NCI-H82 treated with DMSO at 0.1 percent for 48 hours (cell line): Measurements from ENCODE around the gene NEIL1.

Experiments
- DNase-seq: peaks from one replicate; lab custom pipeline; 2025; ENCODE audit not compliant: unreplicated experiment; lab: John Stamatoyannopoulos, UW

Gene NEIL1

DNA sequence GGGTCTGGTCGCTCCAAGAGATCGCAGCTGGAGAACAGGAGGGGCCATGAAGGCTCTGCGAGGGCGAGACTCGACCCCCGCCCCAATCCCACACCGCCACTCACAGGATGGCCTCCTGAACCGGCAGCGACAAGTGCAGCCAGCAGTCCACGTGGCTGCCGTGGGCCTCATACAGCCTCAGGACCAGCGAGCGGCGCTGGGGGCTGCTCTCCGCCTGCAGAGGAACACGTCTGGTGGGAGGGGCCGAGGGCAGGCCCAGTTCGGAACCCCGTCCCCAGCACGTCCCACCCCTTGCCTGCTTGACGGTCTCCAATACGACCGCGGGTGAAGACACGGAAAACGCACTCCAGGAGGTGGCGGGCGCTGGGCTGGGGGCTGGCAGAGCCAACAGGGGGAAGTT, 9.2 kb downstream of the NEIL1 start:
- no peak for DNase-seq

DNA sequence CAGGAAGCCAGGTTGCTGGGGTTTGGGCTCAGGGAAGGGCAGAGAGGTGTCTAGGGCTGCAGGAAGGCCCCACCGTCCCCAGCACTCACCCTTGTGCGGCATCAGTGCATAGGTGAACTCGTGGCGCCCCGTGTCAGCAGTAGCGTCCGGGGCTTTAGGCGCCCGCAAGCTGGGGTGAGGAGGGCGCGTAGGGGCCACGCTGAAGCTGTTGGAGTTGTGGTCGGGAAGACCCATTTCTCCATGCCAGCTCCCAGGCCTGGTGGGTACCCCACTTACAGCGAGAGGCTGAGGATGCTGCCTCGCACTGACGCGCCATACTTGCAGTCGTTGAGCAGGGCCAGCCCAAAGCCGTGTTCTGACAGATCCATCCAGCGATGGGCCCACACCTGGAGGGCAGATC, 9.7 kb downstream of the NEIL1 start:
- DNase-seq = no peak

DNA sequence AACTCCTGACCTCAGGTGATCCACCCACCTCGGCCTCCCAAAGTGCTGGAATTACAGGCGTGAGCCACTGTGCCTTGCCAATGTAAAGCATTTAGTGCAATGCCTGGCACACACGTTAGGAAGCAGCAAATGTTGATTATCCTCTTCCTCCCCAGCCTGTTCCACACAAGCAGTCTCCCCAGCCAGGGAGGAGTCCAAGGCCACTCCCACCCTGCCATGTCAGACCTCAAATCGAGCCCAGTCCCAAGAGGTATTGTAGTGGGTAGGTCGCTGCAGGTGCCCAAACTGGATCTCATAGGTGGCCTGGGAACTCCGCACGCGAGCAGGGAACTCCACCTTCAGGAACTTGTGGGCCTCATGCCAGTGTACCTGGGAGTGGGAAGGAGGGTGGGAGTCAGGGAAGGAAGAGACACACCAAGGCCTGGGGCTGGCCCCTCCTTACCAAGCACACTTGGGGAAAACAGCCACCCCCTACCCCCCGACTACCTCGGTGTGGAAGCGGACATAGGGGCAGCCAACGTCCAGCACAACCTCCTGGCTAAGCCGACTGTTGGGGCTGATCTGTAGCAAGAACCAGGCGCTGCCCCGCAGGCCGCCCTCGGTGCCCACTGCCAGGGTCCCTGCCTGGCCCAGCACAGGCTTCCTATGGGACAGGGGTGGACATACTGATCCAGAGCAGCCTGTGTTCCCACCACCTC, 11.3 kb downstream of the NEIL1 start:
- DNase-seq = no peak

DNA sequence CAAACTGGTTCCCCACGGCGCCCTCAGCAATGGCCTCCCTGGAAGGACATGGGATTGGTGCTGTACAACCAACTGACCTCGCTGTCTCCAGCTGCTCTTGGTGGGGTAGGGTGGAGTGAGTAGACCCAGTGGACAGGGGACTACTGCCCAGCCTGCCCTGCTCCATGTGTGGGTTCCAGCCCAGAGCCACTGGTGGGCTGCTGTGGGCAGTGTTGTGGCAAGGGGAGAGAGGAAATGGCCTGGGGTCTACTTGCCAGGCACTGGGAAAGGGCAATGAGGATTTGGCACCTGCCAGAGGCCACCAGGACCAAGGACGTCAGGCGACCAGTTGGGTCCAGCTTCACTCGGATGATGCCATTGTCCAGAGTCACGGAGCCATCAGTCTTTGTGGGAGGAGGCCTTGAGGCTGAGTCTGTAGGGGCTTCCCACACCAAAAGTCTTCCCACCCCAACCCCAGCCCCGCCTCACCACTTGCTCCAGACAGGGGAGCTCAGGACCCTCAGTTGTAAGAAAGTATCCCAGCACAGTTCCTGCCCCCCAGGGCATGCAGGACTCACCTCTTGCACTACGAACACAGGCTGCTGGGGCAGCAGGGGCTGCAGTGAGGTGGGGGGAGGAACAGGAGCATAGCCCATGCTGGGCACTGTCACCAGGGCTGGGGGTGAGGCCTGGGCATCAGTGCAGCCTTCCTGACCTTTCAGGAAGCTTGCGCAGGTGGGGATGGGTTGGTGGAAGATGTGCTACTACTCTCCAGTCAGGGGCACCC, 12.1 kb downstream of the NEIL1 start:
- no peak for DNase-seq

DNA sequence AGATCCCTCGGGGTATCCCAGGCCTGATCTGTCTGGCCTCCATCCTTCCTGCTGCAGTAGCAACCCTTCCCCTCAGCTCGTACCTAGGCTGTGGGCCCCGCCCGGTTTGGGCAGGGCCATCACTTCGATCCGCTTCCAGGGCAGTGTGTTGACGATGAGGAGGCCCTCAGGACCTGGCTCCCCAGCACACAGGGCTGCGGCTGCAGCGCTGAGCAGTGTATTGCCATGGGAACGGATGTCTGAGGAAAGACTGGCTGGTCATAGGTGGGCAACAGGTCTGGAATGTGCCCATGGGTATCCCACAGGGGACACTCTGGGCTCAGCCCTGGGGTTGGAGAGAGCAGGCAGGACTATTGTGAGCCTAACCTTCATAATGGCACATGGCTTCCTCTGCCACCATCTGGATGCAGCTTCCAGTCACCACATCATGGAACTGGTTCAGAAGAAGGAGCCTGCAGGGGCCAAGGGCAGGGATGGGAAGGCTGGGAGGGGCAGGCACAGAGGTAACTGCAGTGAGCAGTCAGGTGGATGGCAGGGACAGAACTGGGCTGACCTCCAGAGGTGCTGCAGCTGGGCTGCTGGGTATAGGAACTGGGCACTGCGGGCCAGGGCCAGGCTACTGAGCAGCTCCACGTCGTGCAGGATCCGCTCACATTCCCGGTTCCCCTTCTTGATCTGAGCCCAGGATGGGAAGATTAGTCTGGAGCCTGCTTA, 12.9 kb downstream of the NEIL1 start:
- no peak for DNase-seq

DNA sequence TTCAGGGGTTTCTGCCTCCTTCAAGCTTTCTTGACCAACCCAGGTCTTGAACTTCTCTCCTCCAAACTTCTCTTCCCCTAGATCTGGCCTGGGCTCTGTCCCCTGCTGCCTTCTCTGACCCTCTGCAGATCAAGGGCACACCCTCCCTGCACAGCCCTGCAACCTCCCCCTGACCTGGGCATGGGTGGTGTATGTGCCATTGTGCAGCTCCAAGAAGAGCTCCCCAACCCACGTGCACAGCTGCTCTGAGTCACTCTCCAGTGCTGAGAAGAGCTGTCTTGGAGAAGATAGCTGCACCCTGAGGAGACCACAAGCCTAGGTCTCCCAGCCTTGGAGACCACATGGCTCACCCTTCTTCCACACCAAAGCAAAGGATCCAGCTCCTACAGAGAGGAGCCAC, 13.6 kb downstream of the NEIL1 start:
- DNase-seq = no peak

DNA sequence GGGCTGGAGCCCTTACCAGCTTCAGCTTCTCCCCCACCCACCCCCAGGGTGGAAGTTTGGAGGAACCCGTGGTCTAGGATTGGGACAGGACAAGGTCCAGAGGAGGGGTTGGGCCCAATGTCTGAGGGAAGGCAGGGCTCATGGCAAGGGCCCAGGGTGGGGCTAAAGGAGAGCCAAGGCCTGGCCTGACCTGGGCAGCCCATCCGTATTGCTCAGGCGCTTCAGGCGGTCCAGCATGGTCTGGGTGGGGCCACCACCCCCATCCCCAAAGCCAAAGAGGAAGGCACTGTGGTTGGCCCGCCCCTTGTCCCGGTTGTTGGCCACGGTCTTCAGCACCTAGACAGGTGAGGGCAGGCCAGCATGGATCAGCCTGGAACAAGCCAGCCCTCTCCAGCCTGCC, 14.0 kb downstream of the NEIL1 start:
- no peak for DNase-seq

DNA sequence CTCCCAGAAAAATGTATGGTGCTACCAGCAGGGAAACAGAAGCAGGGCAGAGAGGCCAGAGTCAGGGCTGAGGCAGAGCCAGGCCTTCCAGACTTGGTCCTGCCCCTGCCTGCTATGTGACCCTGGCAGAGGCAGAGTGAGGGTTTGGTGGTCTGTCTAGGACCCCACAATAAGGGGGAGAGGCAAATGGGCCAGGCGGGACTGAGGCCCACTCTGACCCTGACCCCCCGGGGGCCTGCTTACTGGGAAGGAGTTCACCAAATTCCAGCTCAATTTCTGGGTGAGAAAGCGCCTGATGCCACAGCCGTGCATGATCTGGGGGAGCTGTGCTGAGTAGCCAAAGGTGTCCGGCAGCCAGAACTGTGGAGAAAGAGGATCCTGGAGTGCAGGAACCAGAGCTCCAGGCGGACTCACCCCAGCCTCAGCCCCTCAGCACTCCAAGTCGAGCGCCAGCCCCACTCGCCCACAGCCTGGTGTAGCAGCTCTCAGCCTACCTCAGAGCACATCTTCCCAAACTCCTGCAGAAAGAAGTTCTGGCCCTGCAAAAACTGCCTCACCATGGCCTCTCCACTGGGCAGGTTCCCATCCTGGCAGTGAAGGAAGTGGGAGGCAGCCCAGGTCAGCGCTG, 14.6 kb downstream of the NEIL1 start:
- DNase-seq = no peak

DNA sequence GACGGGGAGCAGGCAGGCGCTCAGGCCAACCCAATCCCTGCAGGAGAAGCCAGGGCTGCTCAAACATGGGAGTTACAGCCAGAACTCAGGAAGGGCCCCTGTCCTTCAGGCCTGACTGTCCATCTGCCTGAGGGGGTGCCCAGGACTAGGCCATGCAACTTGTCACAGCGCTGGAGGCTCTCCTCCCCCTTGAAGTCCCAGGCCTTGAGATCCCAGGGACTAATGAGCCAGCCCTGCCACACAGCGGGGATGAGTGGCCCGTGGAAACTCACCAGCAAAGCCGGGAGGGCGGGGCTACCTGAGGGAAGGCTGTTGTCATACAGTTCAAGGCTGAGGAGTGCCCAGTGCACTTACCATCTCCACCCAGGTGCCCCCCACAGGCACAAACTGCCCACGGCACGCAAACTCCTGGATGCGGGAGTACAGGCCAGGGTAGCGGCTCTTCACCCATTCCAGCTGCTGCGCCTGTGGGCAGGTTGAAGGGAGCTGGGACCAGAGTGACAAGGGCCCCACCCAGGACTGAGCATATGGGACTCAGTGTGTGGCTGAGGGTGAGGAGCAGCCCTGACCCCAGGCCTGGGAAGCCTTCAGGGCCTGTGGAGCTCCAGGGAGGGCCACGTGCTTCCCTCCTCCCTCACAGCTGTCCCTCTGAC, 15.3 kb downstream of the NEIL1 start:
- DNase-seq = no peak

DNA sequence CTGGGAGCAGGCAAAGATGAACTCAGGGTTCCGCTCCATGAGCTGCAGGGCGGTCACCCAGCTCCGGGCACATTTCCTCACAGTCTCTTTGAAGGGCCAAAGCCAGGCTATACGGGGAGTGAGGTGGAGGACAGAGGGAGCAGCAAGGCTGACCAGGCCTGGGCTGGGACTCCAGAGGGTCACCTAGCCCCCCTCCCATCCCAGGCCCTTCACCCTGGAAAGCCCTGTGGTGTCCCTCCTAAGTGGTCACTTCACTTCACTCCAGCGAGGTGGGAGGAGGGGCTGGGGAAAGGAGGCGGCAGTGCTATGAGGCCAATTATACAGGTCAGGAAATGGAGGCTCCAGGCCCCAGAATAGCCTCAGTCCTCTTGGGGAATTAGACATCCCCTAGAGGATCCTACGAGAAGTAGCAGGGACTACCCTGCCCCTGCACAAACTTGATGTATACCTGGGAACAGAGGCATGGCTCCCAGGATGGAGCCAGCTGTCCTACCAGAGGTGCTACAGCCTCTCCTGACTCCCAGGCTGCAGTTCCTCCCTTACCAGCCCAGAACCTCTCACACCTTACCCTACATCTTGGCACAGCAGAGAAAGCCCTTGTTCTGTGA, 15.9 kb downstream of the NEIL1 start:
- DNase-seq = no peak

DNA sequence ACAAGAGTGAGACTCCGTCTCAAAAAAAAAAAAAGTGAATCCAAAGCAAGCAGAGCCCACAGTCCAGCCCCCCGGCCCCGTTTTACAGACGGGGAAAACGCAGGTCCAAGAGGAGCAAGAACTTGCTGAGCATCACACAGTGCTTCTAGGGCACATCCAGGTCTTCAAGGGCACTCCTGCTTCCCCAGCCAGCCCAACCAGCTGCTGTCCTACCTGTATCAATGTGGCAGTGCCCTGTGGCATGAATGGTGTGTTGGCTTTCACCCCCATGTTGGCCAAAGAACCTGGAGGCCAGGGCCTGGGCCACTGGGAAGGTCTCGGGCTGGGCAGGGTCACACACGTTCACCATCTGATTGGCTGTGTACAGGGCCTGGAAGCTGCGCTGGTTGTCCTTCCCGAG, 16.9 kb downstream of the NEIL1 start:
- DNase-seq = no peak

DNA sequence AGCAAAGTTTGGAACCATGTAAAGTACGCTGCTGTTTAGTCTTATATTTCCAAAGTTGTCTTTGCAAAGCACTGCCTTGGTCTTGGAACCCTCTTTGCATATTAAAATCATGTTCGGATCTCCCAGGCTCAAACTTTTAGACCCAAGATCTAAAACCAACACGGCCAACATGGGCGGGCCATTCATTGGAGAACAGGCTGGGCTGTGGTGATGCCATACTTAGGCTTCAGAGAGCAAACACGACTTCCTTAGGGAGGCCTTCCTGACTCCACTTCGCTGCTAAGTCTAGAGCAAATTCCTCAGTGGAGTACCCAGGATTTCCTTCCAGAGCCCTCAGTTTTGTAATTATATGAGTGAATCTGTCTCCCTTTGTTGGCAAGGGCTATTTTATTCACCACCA, 18.0 kb downstream of the NEIL1 start:
- DNase-seq = no peak

DNA sequence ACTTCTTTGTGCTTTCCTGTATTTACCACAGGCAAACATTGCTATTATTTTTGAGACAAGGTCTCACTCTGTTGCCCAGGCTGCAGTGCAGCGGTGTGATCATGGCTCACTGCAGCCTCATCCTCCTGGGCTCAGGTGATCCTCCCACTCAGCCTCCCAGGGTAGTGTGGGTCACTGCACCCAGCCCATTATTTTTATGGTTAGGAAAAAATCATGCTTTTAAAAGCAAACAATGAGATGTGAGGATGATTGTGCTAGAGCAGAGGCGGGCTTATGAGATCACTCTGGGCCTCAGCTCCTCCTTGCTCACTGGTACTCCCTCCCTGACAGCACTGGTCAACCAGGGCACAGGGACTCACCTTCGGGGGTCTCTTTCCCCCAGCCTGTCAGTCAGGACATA, 19.3 kb downstream of the NEIL1 start:
- no peak for DNase-seq

DNA sequence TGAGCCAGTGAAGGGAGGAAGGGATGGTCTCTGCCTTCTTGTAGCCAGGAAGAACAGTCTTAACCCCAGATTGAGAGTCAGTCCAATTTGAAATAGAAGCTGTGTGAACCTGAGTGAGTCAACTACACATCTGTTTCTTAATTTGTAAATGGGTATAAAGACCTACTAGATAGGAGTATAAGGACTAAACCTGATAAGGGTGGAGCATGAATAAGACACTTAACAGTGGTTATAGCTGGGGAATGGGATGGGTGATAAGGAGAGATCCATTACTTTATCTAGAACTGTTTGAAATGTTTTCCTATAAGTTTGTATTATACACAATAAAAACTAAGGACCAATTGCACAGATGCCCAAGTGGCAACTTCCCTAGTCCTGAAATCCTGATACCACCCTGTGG, 20.2 kb downstream of the NEIL1 start:
- no peak for DNase-seq

DNA sequence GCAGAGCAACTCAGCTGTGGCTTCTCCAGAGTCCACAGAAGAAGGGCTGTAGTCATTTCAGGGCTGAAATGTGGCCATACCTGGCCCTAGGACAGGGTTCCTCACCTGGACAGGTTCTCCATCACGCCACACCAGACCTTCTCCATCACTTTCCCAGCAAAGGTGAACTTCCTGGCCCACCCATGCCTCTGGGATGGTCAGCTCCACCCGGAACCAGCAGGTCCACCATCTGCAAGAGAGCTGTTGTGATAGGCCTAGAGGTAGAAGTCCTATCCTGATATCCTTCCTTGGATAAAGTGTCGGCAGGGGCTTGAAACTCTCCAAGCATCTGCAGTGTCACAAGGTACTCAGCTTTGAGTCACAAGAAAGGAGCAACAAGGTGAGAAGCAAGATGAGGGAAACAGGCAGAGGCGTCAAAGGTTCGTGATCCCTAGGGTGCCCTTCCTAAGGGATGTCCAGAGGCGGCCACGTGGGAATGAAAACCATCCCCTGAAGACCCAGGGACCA, 20.6 kb downstream of the NEIL1 start:
- no peak for DNase-seq

DNA sequence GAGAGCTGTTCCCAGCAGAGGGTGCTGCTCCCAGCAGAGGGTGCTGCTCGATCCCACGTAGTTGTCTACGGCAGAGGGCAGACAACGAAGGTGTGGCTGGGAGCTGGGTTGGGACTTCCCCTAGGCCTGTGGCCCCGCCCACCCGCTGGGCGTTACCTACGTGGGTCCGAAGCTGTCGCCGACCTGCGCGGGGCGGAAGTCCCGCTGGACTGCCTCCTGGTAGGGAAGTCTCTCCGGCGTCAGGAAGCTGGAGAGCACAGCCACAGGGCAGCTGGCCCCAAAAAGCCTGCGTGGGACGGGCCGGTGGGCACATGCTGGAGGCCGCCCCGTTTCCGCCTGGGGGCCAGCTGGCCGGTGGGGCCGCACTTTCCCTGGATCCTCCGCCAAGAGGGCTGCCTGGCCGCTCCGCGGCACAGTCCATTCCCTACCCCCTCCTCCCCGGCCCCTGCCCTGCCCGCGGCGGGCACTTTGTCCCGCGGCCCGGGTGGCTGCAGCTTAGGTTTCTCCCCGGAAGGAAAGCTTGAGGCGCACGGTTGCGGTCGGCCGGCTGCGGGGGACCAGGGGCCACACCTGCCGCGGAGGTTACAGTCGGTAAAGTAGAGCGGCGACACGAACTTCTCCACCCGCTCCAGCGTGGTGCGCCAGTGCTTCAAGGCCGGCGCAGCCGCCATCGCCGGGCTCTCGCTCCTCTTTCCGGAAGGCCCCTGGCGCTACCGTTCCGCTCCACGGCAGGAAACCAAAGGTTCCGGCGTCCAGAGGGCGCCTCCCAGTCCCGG, 21.3 kb downstream of the NEIL1 start, which contains the start of gene MAN2C1:
Gene MAN2C1, minus strand, starts transcription at position 695 of the 776 bp plus-strand sequence. Its CDS starts 24 bp downstream, at position 671.
- peak; percentile 90 for DNase-seq

DNA sequence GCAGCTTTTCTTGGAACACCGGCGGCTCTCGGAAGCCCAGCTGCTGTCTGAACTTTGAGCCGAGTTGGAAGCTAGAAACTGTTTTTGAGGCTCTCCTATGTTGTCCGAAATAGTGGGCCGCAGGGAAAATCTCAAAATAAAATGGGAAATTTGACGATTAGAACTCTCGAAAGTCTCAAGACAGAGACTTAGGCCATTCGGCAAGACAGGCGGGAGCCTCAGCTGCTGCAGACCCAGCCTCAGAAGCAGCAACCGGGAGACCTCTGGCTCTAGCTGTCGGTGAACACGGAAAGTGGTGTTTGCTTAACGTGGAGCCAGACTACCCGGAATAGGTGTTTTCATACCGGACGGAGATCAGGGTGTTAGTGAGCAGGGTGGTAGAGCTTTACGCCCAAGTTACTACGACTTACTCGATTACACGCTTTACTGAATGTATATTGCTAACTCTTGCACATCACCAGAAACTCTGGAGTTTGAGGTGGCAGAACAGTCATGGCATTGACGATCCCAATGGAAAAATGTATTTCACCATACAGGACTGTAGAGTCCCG, 21.9 kb downstream of the NEIL1 start:
- DNase-seq = no peak

DNA sequence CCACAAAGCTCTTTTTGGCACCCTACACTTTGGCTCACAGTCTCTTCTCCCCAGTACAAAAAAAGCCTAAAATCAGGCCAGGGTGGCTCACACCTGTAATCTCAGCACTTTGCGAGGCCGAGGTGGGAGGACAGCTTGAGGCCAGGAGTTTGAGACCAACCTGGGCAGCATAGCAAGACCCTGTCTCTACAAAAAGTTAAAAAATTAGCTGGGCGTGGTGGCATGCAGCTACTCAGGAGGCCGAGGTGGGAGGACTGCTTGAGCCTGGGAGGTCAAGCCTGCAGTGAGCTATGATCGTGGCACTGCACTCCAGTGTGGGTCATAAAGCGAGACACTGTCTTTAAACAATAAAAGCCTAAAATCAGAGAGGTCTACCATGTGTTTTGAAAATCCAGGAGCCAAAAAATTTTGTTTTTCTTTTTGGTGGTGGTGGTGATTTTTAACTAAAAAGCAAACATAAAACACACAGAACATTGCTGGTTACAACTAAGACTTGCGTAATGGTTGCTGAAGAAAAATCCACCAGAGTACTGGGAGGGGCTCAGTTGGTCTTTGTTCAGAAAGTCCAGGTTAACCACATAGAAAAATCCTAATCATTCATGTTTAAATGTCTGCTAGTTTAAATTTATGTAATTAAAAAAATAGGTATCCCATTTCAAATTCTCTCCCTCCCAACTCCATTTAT, 23.2 kb downstream of the NEIL1 start:
- DNase-seq = no peak

DNA sequence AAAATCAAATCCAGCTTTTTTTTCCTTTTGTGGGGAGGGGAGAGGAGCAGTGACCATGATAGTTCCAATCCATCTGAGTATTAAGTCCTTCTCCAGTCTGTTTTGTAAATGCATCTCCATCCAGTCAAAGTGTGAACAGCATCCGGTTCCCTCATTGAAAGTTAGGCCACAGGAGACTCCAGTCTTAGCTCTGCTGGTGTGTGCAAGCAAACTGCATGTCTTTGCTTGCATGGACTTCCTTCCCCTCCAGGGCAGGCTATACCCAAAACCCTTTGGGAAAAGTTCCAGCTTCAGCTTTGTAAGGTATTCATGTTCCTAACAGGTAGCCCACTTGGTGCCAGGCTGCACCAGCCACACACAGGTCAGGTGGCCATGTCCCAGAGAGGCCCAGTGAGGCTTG, 24.6 kb downstream of the NEIL1 start:
- DNase-seq = no peak
